Muscle layer of duodenum (tissue), 2 donors: ENCODE measurements around the gene SYNC.
"Not testable (repeated sequence)": the region's sequence is repeated elsewhere in the genome, so short reads cannot be mapped to it uniquely, and the experiment has no call there.

Source experiments
- H3K27ac ChIP-seq: one replicate; pipeline ENCODE4 v1.7.0; 2013; ENCODE audit warnings: mild to moderate bottlenecking, low read length
- H3K27me3 ChIP-seq: one replicate; pipeline ENCODE4 v1.7.0; 2013; ENCODE audit warnings: low read depth, mild to moderate bottlenecking, control low read depth, low read length
- H3K36me3 ChIP-seq, 2 donors: one replicate each; pipeline ENCODE4 v1.7.0; 2013; ENCODE audit warnings: low read length in 2 of 2, control low read depth in 1 of 2, mild to moderate bottlenecking in 1 of 2; ENCODE audit not compliant: insufficient read depth in 2 of 2, control insufficient read depth in 1 of 2
- H3K4me1 ChIP-seq, 2 donors: one replicate each; pipeline ENCODE4 v1.7.0; 2013; ENCODE audit warnings: low read length in 2 of 2, mild to moderate bottlenecking in 2 of 2, control low read depth in 1 of 2, moderate library complexity in 1 of 2; ENCODE audit not compliant: insufficient read depth in 2 of 2, control insufficient read depth in 1 of 2
- H3K4me3 ChIP-seq, 2 donors: one replicate each; pipeline ENCODE4 v1.7.0; 2013; ENCODE audit warnings: low read length in 2 of 2, low read depth in 1 of 2, mild to moderate bottlenecking in 1 of 2
- H3K9me3 ChIP-seq, 2 donors: one replicate each; pipeline ENCODE4 v1.7.0; 2013; ENCODE audit warnings: low read length in 2 of 2, control low read depth in 1 of 2, mild to moderate bottlenecking in 1 of 2; ENCODE audit not compliant: control insufficient read depth in 1 of 2
- donor health status: healthy.

SYNC gene

DNA sequence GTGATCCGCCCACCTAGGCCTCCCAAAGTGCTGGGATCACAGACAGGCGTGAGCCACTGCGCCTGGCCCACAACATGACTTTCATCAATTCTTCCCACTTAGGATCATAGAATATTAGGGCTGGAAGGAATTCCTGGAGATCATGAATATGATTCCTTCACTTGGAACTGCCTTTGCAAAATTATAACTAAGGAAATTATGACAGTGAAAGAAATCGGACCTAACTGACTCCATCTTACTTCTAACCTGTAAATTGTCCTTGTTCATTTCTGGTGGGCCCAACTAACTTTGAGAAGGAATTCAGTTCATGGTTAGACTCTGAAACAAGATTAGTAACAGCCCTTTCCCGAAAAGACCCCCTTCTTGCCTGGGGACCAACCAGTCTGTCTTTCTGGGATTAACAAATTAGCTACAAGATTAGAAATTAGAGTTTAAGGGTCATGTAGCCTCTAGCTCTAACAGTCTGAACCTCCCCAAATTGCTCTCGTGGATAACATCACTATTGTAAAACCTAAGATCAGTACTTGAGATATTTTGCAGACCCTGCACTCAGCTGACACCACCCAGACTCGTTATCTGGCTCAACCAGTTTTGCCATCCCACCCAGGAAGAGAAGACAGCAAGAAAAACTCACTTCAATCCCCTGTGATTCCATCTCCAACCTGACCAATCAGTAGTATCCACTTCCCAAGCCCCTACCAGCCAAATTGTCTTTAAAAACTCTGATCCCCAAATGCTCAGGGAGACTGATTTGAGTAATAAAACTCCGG, 66.9 kb downstream of the SYNC start:
- no peaks in the 10 kb centered on the region for H3K27me3 ChIP-seq
- H3K36me3 ChIP-seq: peaks cover 6 to 8% of the 10 kb centered on the region in 2 donors
- no peak overlapping the region for H3K27ac ChIP-seq

GRCh38 chr1:32632829-32633228, 69.7 kb downstream of the SYNC start:
- Histone ChIP-seq H3K27me3 (no peaks in the 10 kb centered on the region), H3K36me3 (peaks cover 6 to 8% of the 10 kb centered on the region in 2 donors), H3K9me3 (no peaks in the 10 kb centered on the region), H3K4me3 (no peak overlapping the region), H3K4me1 (no peaks in the 10 kb centered on the region), H3K27ac (no peak overlapping the region)

More for the DNA sequence above, 66.9 kb downstream of the SYNC start:
- Histone ChIP-seq H3K4me1 (no peaks in the 10 kb centered on the region), H3K9me3 (no peaks in the 10 kb centered on the region), H3K4me3 (no peak overlapping the region)

GRCh38 chr1:32630173-32630572, 72.4 kb downstream of the SYNC start:
- not testable (repeated sequence) for H3K27me3 ChIP-seq, H3K27ac ChIP-seq, H3K4me1 ChIP-seq, H3K9me3 ChIP-seq, H3K4me3 ChIP-seq
- H3K36me3 ChIP-seq: peaks cover 10 to 13% of the 10 kb centered on the region in 2 donors
